Measurements from ENCODE around the gene GAB1. TPM values are rescaled to one million over a fixed set of nuclear protein-coding genes. Genes with fewer than 3 reads are reported as not detected.

Gene GAB1
- total RNA-seq, 3 donors from 2014 or later (not counting 1 experiment from before 2014, with no cell fraction given): 11.5 to 25.4 (median 11.9) TPM

DNA sequence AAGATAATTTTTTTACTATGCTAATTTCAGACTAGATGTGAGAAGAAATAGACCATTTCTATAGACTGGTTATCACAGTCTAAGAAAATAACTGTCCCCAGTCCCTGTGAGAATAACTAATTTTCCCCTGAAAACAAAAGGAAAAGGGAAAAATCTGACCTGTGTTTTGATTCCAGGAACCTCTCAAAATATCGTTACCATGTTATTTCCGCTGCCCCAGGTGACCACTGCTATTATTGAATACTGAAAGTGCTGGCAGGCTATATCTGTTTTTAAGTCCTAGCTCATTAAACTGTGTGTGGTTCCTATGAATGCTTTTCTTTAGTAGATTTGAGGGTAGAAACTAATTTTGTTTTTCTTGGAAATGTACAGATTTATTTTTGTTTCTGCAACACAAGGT lies 83.6 kb downstream of the GAB1 start:
- H3K27ac Mint-ChIP-seq: no peak overlapping the region
- Histone ChIP-seq H3K4me1 (ENCODE audit: control insufficient read depth, insufficient read depth, low read length) (peaks cover 4% of the 10 kb centered on the region), H3K36me3 (ENCODE audit: control insufficient read depth, insufficient read depth, low read length) (no peaks in the 10 kb centered on the region), H3K27me3 (ENCODE audit: control insufficient read depth, insufficient read depth, low read length) (no peaks in the 10 kb centered on the region), H3K9me3 (ENCODE audit: control insufficient read depth, insufficient read depth, low read length) (peaks cover 3% of the 10 kb centered on the region), H3K4me3 (ENCODE audit: low read length) (no peak overlapping the region), H3K27ac (ENCODE audit: low read length) (no peak overlapping the region)
- no peak for DNase-seq
- no peaks in the 10 kb centered on the region for H3K9me3 Mint-ChIP-seq
- no peak for ATAC-seq
- H3K27me3 Mint-ChIP-seq (ENCODE audit: low read depth in 2 of 2): no peaks in the 10 kb centered on the region
- intact Hi-C loops (cut with micrococcal nuclease): no loop called here
- no peak overlapping the region for H3K4me3 Mint-ChIP-seq
- WGBS (ENCODE audit: insufficient coverage): 94% methylated on average over 2 of the region's 2 CpGs
- no peak for TF ChIP-seq CTCF (IDR thresholded peaks at IDR 0.05)
- no peaks in the 10 kb centered on the region for H3K36me3 Mint-ChIP-seq
- peaks cover 0 to 7% of the 10 kb centered on the region in 2 donors for H3K4me1 Mint-ChIP-seq

DNA sequence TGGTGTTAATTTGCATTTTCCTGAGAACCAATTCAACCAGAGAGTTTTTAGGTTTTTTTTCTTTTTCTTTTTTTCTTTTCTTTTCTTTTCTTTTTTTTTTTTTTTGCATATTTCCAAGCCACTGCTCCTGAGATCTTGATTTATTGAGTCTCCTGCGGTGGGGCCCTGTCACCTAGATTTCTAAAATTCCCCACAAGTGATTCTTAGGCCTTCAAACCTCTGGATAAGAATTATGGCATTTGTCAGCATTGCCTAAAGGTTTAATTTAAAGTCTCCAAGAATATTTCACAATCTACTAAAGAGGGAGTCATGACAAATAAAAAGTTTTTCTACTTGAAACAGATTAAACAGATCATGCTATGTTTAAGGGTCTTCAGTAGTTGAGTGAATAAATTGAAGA lies 84.9 kb downstream of the GAB1 start:
- Histone ChIP-seq H3K36me3 (ENCODE audit: control insufficient read depth, insufficient read depth, low read length) (no peaks in the 10 kb centered on the region), H3K27me3 (ENCODE audit: control insufficient read depth, insufficient read depth, low read length) (no peaks in the 10 kb centered on the region), H3K4me1 (ENCODE audit: control insufficient read depth, insufficient read depth, low read length) (peaks cover 4% of the 10 kb centered on the region), H3K4me3 (ENCODE audit: low read length) (no peak overlapping the region), H3K9me3 (ENCODE audit: control insufficient read depth, insufficient read depth, low read length) (peaks cover 3% of the 10 kb centered on the region), H3K27ac (ENCODE audit: low read length) (no peak overlapping the region)
- ATAC-seq: no peak
- Mint-ChIP-seq H3K27me3 (ENCODE audit: low read depth in 2 of 2) (no peaks in the 10 kb centered on the region), H3K27ac (no peak overlapping the region), H3K9me3 (no peaks in the 10 kb centered on the region), H3K4me1 (peaks cover 0 to 7% of the 10 kb centered on the region in 2 donors), H3K36me3 (no peaks in the 10 kb centered on the region), H3K4me3 (no peak overlapping the region)
- no peak for DNase-seq
- TF ChIP-seq CTCF (IDR thresholded peaks at IDR 0.05): no peak
- WGBS (ENCODE audit: insufficient coverage): 73% methylated on average over 1 of the region's 1 CpG
- intact Hi-C loops (cut with micrococcal nuclease): no loop called here

DNA sequence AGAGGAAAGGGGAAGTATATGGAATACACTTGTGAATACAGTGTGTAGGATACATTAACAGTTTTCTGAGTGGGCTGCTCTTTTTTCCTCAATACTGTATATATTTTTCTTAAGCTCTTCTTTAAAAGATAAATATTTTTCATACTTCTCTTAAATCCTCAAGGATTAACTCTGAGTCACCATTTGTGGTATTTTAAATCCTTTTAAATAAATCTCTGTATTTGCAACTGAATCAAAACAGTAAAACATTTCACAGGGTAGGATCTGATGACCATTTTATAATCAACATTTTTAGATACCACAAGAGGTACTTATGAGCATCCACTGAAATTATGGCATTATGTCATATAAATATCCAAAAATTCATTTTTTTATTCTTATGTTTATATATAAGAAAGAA lies 87.6 kb downstream of the GAB1 start:
- Mint-ChIP-seq H3K27ac (no peak overlapping the region), H3K9me3 (no peaks in the 10 kb centered on the region), H3K4me3 (no peak overlapping the region), H3K27me3 (ENCODE audit: low read depth in 2 of 2) (no peaks in the 10 kb centered on the region), H3K36me3 (no peaks in the 10 kb centered on the region), H3K4me1 (no peaks in the 10 kb centered on the region)
- no peak for TF ChIP-seq CTCF (IDR thresholded peaks at IDR 0.05)
- intact Hi-C loops (cut with micrococcal nuclease): no loop called here
- H3K27ac ChIP-seq (ENCODE audit: low read length): no peak overlapping the region
- H3K36me3 ChIP-seq (ENCODE audit: control insufficient read depth, insufficient read depth, low read length): no peaks in the 10 kb centered on the region
- no peak overlapping the region for H3K4me3 ChIP-seq (ENCODE audit: low read length)
- DNase-seq (no peak), ATAC-seq (no peak)
- peaks cover 7% of the 10 kb centered on the region for H3K9me3 ChIP-seq (ENCODE audit: control insufficient read depth, insufficient read depth, low read length)
- H3K27me3 ChIP-seq (ENCODE audit: control insufficient read depth, insufficient read depth, low read length): no peaks in the 10 kb centered on the region
- no peaks in the 10 kb centered on the region for H3K4me1 ChIP-seq (ENCODE audit: control insufficient read depth, insufficient read depth, low read length)

- peaks cover 32% of the 10 kb centered on the region for H3K36me3 Mint-ChIP-seq
- H3K27me3 ChIP-seq (ENCODE audit: control insufficient read depth, insufficient read depth, low read length): no peaks in the 10 kb centered on the region
- 96% methylated on average over 9 of the region's 10 CpGs for WGBS (ENCODE audit: insufficient coverage)
Measured at GRCh38 chr4:143431526-143432257, 95.0 kb downstream of the GAB1 start.

More at GRCh38 chr4:143431526-143432257, 95.0 kb downstream of the GAB1 start:
- no peak overlapping the region for H3K27ac Mint-ChIP-seq
- no peak for TF ChIP-seq CTCF (IDR thresholded peaks at IDR 0.05)
- DNase-seq (no peak), ATAC-seq (no peak)
- H3K4me3 Mint-ChIP-seq: no peak overlapping the region
- intact Hi-C loops (cut with micrococcal nuclease): no loop called here
- H3K27ac ChIP-seq (ENCODE audit: low read length): no peak overlapping the region
- H3K27me3 Mint-ChIP-seq (ENCODE audit: low read depth in 2 of 2): no peaks in the 10 kb centered on the region
- no peaks in the 10 kb centered on the region for H3K36me3 ChIP-seq (ENCODE audit: control insufficient read depth, insufficient read depth, low read length)
- no peaks in the 10 kb centered on the region for H3K4me1 Mint-ChIP-seq
- H3K4me1 ChIP-seq (ENCODE audit: control insufficient read depth, insufficient read depth, low read length): no peaks in the 10 kb centered on the region
- peaks cover 6 to 8% of the 10 kb centered on the region in 2 donors for H3K9me3 Mint-ChIP-seq
- no peak overlapping the region for H3K4me3 ChIP-seq (ENCODE audit: low read length)
- H3K9me3 ChIP-seq (ENCODE audit: control insufficient read depth, insufficient read depth, low read length): peaks cover 15% of the 10 kb centered on the region
